ENCODE measurements around the gene SRGAP2C. TPM values are rescaled to one million over a fixed set of nuclear protein-coding genes. Genes with fewer than 3 reads are reported as not detected.
"Not testable (repeated sequence)": the region's sequence is repeated elsewhere in the genome, so short reads cannot be mapped to it uniquely, and the experiment has no call there.

Gene SRGAP2C
- polyA plus RNA-seq, 1 donor from 2014 or later: 2.7 TPM

DNA sequence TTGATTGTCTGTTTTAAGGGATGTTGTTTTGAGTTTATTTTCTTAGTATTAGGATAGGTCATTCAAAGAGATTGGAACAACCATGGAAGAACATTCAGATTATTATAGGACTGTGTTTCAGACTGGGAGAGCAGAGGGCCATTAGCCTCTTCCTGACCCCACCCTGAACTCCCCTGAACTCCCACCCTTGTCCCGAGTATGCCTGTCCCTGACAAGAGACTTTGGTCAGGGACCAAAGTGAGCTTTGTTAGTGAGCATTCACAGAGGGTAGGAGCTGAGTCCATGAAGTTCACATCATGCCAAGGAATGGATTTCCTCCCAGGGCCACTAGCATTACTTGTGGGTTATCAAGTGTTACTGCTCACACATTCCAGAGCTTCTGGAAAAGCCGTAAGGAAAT lies 172.0 kb downstream of the SRGAP2C start:
- not testable (repeated sequence) for H3K4me1 Mint-ChIP-seq, H3K27ac Mint-ChIP-seq, H3K27me3 Mint-ChIP-seq, H3K36me3 Mint-ChIP-seq, H3K9me3 Mint-ChIP-seq, H3K4me3 Mint-ChIP-seq

DNA sequence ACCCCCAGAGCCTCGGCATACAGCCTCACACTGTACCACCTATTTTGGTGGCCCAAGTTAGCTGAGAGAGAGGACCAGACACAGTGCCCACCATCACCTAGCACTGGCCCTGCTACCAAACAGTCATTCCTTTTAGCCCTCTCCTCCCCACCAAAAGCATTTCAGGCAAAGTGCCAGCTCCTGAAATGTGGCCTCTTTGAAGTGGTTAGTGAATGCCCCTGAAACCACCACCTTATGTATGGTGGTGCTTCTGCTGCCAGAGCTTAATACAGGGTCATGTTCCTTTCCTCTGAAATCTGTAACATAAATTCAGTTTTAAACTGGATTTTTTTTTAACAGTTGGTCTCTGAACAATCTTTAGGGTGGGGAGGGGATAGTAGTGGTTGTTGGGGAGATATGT lies 175.8 kb downstream of the SRGAP2C start:
- H3K27ac Mint-ChIP-seq, H3K27me3 Mint-ChIP-seq, H3K4me1 Mint-ChIP-seq, H3K36me3 Mint-ChIP-seq, H3K9me3 Mint-ChIP-seq, H3K4me3 Mint-ChIP-seq: not testable (repeated sequence)

DNA sequence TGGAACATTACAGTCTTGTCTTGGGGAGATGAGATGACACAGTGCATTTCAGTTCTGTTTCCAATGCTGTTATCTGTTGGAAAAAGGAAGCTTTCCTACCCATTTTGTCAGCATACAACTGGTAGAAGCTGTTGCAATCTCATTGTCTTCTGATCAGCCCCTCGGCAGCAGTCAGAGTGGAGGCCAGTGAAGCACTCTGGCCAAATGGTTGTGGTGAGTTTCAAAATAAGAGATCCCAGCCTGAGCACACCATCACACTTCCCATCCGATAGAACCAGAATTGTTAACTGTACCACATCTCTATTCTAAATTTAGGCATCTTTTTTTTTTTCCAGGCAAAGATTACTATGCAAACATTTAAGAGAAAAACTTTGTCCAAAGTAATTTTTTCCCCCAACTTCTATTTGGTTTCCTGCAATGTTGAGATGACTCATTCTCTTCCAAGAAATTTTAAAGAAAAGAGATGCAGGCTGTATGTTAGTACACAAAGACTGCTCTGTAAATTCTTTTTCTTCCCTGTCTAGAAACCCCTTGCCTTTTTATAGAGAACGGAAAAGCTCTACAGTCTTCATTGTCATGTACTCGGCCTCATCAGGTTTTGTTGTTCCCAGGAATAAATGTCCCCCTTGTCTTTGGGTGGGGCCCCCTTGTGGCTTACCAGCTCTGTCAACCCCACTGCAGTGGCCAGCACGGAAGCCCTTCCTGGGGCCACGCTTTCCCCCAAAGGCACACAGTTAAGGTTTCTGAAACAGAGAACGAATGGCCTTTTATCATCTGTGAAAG lies 176.9 kb downstream of the SRGAP2C start:
- H3K27me3 Mint-ChIP-seq, H3K9me3 Mint-ChIP-seq, H3K36me3 Mint-ChIP-seq, H3K4me1 Mint-ChIP-seq, H3K4me3 Mint-ChIP-seq, H3K27ac Mint-ChIP-seq: not testable (repeated sequence)

DNA sequence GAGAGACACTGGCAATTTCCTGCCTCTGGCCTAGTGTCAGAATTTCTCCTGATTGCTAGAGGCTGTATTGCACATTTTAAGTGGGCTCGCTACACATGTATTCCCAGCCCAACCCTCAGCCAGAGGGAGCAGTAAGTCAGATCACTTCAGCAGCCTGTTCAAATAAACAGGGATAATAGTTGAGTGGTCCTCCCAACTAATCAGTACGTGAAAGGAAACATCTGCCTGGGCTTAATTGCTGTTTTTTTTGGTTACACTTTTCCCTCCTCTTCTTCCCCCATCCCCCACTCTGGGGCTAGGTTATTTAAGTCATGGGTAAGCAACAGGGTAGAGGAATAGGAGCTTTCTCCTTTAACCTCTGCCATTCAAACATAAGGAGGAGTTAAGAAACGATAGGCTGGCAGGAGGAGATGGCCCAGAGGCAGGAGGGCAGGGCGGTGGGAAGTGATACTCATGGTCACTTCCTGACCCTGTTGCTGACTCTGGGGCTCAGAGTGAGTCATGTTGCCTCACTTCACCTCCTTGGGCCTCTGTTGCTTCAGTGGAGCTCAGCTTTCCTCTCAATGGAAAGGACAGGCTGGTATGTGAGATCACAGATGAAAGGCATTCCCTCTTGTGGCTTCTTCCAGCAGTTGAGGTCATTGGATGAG lies 177.6 kb downstream of the SRGAP2C start:
- H3K4me1 Mint-ChIP-seq, H3K9me3 Mint-ChIP-seq, H3K27ac Mint-ChIP-seq, H3K4me3 Mint-ChIP-seq, H3K36me3 Mint-ChIP-seq, H3K27me3 Mint-ChIP-seq: not testable (repeated sequence)

- H3K4me3 Mint-ChIP-seq, H3K9me3 Mint-ChIP-seq, H3K4me1 Mint-ChIP-seq, H3K27me3 Mint-ChIP-seq, H3K36me3 Mint-ChIP-seq, H3K27ac Mint-ChIP-seq: not testable (repeated sequence)
These were observed 180.5 kb downstream of the SRGAP2C start for GRCh38 chr1:121365316-121365715.

GRCh38 chr1:121365723-121366122 lies 180.9 kb downstream of the SRGAP2C start:
- H3K27ac Mint-ChIP-seq, H3K4me3 Mint-ChIP-seq, H3K36me3 Mint-ChIP-seq, H3K4me1 Mint-ChIP-seq, H3K27me3 Mint-ChIP-seq, H3K9me3 Mint-ChIP-seq: not testable (repeated sequence)

GRCh38 chr1:121366171-121366570 lies 181.4 kb downstream of the SRGAP2C start:
- H3K9me3 Mint-ChIP-seq, H3K4me1 Mint-ChIP-seq, H3K4me3 Mint-ChIP-seq, H3K27ac Mint-ChIP-seq, H3K36me3 Mint-ChIP-seq, H3K27me3 Mint-ChIP-seq: not testable (repeated sequence)

DNA sequence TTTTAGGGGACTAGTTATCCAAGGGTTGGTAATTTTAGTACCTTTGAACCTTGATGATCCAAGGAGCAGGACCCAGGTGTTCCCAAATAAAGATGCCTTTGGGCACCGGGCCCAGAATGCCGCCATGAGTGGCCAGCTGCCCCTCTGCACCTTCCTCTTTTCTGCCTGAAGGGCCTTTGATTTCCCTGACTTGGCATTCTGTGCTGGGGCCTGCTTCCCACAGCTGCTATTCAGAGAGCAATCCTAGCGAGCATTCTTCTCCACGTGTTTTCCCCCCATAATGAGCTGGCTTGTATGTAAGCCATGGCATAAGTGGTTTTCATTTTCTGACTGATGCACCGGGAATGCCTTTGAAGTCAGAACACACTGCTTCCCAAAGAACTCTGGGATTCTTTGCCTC lies 184.1 kb downstream of the SRGAP2C start:
- not testable (repeated sequence) for H3K27ac Mint-ChIP-seq, H3K4me1 Mint-ChIP-seq, H3K27me3 Mint-ChIP-seq, H3K9me3 Mint-ChIP-seq, H3K36me3 Mint-ChIP-seq, H3K4me3 Mint-ChIP-seq

GRCh38 chr1:121369959-121370358 lies 185.2 kb downstream of the SRGAP2C start:
- H3K4me3 Mint-ChIP-seq, H3K27ac Mint-ChIP-seq, H3K4me1 Mint-ChIP-seq, H3K9me3 Mint-ChIP-seq, H3K36me3 Mint-ChIP-seq, H3K27me3 Mint-ChIP-seq: not testable (repeated sequence)

GRCh38 chr1:121374851-121375367 lies 190.1 kb downstream of the SRGAP2C start:
- not testable (repeated sequence) for H3K4me3 Mint-ChIP-seq, H3K27ac Mint-ChIP-seq, H3K36me3 Mint-ChIP-seq, H3K9me3 Mint-ChIP-seq, H3K27me3 Mint-ChIP-seq, H3K4me1 Mint-ChIP-seq

DNA sequence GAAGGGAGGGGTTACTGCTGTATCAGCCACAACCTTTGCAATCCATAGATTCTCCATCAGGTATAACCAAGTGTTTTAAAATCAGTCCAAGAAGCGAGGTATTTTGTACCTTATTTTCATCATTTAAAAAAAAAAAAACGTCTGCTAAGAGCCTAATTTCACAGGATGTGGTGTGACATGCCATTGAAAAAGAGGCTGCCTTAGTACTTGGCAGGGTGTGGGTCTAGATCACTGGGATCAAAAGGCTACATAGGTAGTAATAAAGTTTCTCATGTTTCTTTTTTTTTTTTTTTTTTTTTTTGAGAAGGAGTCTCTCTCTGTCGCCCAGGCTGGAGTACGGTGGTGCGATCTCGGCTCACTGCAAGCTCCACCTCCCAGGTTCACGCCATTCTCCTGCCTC lies 192.2 kb downstream of the SRGAP2C start:
- H3K27ac Mint-ChIP-seq, H3K36me3 Mint-ChIP-seq, H3K4me3 Mint-ChIP-seq, H3K4me1 Mint-ChIP-seq, H3K9me3 Mint-ChIP-seq, H3K27me3 Mint-ChIP-seq: not testable (repeated sequence)

GRCh38 chr1:121378757-121379156 lies 194.0 kb downstream of the SRGAP2C start:
- H3K9me3 Mint-ChIP-seq, H3K36me3 Mint-ChIP-seq, H3K27me3 Mint-ChIP-seq, H3K27ac Mint-ChIP-seq, H3K4me1 Mint-ChIP-seq, H3K4me3 Mint-ChIP-seq: not testable (repeated sequence)

GRCh38 chr1:121384754-121385153 lies 200.0 kb downstream of the SRGAP2C start:
- not testable (repeated sequence) for H3K9me3 Mint-ChIP-seq, H3K4me3 Mint-ChIP-seq, H3K4me1 Mint-ChIP-seq, H3K27me3 Mint-ChIP-seq, H3K36me3 Mint-ChIP-seq, H3K27ac Mint-ChIP-seq

DNA sequence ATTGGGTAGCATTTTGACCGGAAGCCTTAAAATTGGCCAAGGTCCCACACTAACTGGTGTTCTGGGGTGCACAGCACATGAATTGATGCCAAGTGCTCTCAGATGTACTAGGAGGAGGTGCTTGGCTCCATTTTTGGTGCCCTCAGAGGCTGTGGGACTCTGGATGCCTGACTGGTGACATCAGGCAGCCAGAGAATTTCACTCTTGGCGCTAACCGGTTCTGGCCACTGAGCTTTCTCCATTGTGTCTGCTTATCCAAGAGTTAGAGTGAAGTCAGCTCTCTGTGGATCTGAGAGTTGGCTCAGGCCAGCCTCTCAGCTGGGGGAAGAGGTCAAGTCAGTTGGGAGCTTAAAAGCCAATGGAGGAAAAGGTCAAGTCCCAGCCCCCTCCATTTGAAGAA lies 200.4 kb downstream of the SRGAP2C start:
- H3K27ac Mint-ChIP-seq, H3K4me3 Mint-ChIP-seq, H3K36me3 Mint-ChIP-seq, H3K27me3 Mint-ChIP-seq, H3K4me1 Mint-ChIP-seq, H3K9me3 Mint-ChIP-seq: not testable (repeated sequence)

DNA sequence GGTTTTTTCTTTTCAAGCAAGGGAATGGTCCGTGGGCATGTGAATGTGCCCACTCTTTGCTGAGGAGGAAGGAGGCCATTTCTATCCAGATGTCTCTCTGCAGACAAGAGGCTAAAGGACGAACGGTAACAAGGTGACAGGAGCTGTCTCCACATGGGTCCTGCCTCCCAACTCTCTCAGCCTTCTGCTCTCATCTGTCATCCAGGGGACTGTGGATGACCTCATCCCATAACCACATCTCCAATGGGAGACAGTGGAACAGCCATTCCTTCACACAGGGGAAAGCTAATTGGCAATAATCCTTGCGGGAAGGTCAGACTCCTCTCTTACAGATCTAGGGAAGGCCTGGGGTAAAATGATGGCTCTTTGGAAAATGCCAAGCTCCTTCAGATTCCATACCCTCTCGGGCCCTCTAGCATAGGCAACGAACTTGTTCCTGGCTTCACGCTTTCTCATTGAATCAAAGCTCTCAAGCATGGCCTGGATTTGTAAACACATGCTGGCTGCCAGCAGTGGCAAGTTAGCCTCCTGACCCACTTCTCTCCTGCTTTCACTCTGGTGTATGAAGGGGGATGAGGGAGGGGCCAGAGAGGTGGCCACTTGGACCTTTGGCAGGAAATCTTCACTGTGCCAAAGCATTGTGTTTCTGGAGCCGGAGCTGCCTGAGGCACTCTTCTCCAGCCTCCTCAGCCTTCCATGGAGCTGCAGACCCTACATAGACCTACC lies 201.0 kb downstream of the SRGAP2C start:
- H3K4me3 Mint-ChIP-seq, H3K36me3 Mint-ChIP-seq, H3K27ac Mint-ChIP-seq, H3K4me1 Mint-ChIP-seq, H3K27me3 Mint-ChIP-seq, H3K9me3 Mint-ChIP-seq: not testable (repeated sequence)

DNA sequence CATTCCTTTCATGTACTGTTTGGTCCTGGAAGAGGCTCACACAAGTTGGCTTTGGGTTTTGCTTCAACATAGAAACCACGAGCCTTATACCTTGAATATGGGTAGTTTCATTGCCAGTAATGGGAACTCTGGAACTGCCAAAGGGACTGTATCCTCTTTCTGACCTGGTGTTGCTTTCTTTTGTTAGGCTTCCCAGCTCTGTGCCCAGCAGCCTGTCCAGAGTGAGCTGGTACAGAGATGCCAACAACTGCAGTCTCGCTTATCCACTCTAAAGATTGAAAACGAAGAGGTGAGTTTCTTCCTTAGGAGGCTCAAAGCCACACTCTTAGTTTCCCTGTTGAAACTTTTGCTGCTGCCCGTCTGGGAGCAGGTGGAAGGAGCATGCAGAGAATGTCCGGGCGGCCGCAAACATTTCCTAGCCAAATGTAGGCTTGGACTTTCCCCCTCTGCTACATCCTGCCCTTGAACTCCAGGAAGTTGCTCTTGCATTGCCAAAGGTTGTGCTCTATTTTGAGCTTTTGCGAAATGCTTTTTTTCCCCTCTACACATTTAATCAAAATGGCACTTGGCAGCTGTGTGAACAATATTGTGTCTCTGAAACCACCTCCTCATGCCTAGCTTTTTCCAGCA lies 201.7 kb downstream of the SRGAP2C start:
- H3K27me3 Mint-ChIP-seq, H3K9me3 Mint-ChIP-seq, H3K36me3 Mint-ChIP-seq, H3K4me3 Mint-ChIP-seq, H3K27ac Mint-ChIP-seq, H3K4me1 Mint-ChIP-seq: not testable (repeated sequence)
